GM03348 (cell line): ENCODE results near the gene SPEM1.

Source experiments
- DNase-seq: peaks from one replicate; pipeline ENCODE4 v3.0.0; 2012; ENCODE audit warnings: low spot score

Gene SPEM1

DNA sequence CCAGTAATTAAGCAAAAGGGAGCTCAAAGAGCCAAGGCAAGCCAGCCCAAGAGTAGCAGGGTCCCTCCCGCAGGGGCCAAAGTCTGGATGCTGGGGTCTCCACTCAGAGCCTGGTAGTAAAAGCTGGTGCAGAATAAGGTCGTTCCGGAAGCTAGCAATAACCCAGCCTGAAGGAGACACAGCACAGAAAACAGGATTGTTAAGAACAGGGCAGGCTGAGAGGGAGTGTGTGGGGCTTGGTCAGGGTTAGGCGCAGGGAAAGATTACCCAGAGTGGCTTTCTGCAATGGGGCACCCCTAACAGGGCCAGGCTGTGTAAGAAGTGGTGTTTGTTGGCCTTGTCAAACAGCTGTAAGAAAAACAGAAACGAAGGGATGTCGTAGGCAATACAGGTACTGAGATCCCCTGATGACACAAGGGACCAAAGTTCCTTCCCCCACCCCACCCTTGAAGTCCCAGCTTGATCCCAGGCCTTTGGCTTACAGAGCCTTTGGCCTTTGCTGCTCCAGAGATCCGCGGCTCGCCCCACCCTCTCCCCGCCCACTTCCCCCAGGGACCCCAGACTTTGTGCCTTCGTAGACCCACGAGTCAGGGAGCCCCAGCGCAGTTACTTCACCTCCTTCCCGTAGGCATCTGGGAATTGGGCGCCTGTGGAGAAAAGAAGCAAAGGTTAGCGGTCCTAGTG lies 16.9 kb upstream of the SPEM1 start:
- no peak for DNase-seq

DNA sequence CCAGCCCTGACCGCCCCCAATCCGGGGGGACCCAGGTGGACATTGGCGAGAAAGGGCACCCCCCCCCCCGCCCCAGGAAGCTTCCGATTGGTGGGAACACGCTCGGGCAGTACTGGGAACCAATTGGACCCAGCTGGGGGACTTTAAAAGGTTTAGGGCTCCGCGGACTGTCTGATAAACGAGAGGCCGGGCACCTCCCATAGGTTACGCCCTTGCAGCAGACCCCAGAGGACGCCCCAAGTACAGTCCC lies 16.5 kb upstream of the SPEM1 start:
- peak; percentile 92 for DNase-seq

- peak; percentile 98 for DNase-seq
Measured at GRCh38 chr17:7403977-7404736, 16.0 kb upstream of the SPEM1 start, which contains the start of gene TMEM256. TSS of gene TMEM256 (minus strand) at chr17:7404097. CDS start at chr17:7404084, 13 bp downstream.

- DNase-seq: peak; percentile 91
Measured at GRCh38 chr17:7404737-7405349, 15.3 kb upstream of the SPEM1 start.

DNA sequence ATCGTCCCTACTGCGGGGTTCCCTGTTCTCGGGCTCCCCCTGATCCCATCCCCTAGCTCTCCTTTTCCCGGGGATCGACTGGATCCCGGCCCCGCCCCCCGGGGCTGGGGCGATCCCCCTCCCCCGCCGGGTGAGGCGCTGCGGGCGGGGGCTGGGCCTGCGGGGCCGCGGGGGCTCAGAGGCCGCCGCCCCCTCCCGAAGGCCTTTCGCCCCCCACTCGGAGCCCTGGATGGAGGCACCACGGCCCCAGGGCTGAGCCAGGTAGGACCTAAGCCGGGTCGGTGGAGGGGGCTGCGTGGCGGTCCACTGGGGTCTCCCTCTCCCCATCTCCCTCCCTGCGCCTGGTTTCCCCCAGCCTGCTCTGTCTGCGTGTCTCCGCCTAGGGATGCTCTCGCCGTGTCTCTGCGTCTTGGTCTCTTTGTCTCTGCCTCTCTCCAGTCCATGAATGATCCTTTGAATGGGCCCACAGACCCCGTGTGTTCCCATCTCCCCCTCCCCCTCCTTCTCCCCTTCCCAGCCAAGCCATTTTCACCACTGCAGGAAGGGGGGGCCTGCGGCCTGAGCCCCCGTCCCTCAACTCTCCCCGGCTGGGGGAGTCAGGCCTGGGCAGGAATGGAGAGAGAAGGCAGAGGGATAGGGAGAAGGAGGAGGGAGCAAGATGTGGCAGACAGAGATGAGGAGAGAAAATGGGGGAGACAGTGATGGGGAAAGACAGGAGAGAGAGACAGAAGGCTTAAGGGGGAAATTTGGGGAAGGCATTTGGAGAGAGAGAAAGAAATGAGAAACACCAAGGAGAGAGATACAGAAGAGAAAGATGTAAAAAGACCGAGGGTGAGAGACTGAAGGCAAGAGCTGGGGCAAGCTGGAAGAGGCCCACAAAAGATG lies 14.5 kb upstream of the SPEM1 start:
- DNase-seq: peak; percentile 61

- DNase-seq: no peak
Measured at GRCh38 chr17:7406235-7406825, 13.8 kb upstream of the SPEM1 start.

DNA sequence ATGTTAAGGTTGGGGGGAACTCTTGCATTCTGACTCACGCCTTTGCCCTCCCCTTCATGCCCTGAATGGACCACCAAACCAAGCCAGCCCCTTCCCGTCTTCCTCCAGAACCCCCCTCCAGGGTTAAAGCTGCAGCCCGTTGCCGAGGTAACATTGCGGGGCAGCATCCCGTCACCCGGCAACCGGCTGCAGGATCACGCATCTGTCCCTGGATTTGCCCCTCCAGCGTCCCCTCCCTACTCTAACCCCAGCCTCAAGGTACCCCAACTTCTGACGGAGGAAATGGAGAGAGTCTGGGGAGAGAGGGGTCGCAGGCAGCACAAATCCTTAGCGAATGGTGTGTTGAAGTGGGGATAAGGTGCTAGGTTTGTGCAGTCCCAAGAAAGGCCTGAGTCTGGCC lies 13.0 kb upstream of the SPEM1 start:
- DNase-seq: no peak

DNA sequence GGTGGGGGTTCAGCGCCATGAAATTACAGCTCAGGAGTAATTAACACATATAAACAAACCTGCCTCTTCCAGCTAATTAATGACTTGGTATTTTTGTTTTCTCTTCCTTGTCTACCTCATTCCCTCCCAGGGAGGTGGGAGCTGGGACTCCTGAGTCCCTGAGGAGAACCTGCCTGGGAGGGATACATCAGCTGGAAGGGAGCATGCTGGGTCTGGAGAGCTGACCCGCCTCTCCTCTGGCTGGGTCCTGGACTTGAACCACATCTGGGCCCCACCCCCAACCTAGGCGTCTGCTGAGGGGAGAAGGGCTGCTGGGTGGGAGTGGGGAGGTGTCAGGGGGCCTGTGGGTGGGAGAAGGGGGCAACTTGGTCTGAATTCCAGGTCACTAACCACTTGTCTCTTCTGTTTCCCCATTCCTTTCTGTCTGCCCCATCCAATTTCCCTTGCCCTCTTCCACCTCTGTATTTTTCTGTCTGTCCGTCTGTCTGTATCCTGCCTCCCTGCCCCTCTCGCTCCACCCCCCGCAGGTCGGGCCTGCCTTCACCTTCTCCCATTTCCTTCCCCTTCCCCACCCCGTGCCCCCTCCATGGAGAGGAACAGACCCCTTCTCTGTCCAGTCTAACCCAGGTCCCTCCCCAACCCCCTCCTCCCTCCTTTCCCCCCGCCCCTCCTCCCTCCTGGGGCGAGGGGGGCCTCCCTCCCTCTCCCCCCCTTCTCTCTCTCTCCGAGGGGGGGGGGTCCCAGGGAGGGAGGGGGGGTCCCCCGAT lies 12.5 kb upstream of the SPEM1 start, which contains the start of gene NLGN2:
TSS of gene NLGN2 (plus strand) at position 361 of the 767 bp plus-strand sequence. CDS start 411 bp downstream, outside the sequence.
- DNase-seq: no peak

DNA sequence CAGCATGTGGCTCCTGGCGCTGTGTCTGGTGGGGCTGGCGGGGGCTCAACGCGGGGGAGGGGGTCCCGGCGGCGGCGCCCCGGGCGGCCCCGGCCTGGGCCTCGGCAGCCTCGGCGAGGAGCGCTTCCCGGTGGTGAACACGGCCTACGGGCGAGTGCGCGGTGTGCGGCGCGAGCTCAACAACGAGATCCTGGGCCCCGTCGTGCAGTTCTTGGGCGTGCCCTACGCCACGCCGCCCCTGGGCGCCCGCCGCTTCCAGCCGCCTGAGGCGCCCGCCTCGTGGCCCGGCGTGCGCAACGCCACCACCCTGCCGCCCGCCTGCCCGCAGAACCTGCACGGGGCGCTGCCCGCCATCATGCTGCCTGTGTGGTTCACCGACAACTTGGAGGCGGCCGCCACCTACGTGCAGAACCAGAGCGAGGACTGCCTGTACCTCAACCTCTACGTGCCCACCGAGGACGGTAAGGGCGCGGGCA lies 11.8 kb upstream of the SPEM1 start:
- DNase-seq: no peak

DNA sequence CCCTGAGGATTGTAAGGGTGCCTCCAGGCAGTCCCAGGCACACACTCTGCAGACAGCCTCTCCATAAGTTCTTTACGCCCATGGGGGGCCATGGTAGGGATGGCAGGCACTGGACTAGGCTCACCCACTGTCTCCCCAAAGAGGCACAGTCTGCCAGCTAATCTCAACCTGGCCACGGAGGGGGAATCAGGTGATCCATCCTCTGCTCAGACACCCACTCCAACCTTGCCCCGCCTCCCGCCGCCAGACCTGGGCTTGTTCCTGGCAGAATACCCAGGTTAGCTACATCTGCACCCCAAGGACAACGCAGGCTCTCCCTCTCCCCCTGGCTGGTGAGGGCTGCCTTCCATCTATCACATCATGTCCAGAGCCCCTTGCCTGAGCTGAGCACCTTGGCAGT lies 11.3 kb upstream of the SPEM1 start:
- no peak for DNase-seq

DNA sequence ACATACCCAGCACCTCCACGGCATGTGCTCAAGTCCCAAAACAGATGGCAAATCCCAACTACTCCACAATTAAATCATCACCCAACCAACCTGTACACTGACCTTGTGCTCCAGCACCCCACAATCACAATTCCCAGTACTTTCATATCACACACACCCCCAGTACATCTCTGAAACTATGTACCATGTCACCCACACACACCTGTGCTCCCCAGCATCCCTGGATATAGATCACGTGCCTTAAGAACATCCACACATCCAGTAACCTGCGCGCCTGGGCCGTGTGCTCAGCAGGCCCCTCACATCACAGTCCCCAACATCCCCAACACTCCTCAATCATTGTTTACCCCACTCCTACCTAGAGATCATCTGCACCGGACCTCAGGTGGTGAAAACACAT lies 10.4 kb upstream of the SPEM1 start:
- DNase-seq: no peak

DNA sequence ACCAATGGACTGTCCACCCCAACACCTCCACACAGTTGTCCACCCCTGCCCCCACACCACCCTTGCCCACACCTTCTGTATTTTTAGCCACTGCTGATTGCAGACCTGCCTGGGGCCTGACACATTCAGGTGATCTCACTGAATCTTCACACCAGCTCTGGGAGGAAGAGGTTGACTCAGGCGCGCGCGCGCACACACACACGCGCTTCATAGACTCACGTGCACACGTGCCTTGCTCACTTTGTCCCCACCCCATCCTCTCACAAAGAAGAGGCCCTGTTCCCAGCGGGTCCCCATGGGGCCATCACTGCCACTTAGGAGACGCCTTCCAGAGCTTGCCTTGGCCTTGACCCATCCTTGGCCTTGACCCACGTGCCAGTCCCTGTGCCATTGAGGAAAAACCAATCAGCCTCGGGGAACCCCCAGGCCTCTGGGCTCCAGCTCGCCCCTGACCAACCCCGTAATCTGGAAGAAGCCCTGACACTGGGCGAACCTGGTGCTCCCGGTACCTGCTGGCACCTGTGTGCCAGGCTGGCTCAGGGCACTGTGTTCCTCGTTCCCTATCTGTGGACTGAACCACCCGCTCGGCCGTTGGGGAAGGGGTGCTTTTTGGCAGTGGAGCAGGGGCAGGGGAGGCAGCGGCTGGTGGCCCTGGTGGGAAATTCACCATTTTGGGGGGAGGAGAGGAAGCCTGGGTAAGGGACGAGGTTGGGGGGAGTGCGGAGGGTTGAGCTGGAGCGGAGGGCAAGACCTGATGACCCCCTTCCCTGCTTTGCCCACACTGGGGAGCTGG lies 9.3 kb upstream of the SPEM1 start:
- DNase-seq: no peak

DNA sequence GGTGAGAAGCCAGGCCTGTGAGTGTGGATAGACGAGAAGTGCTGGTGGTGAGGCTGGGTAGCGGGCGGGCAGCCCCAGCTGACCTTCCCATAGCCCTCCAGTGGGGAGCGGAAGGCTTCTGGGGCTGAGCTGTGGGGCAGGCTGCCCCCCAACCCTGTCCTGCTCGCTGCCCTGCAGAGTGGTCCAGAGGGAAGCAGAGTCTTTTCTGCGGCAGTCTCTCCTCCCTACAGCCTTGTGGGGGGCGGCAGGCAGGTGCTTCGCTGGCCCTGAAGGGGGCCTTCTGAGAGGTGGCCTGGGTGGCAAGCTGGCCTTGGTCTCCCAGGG lies 8.7 kb upstream of the SPEM1 start:
- DNase-seq: no peak

GRCh38 chr17:7413346-7413985 lies 6.7 kb upstream of the SPEM1 start:
- DNase-seq: peak; percentile 67

DNA sequence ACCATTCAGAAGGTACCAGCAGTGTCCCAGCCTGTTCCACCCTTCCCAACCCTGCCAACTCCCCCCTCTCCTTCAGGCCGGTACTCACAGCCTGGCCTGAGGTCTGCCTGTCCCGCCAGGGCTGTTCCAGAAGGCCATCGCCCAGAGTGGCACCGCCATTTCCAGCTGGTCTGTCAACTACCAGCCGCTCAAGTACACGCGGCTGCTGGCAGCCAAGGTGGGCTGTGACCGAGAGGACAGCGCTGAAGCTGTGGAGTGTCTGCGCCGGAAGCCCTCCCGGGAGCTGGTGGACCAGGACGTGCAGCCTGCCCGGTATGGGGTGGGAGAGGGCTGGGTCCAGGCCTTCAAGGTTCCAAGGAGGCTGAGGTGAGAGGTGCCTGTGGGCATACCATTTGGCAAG lies 5.3 kb upstream of the SPEM1 start:
- no peak for DNase-seq

- DNase-seq: no peak
Measured at GRCh38 chr17:7415784-7416183, 4.3 kb upstream of the SPEM1 start.

GRCh38 chr17:7416323-7416722 lies 3.8 kb upstream of the SPEM1 start:
- no peak for DNase-seq

DNA sequence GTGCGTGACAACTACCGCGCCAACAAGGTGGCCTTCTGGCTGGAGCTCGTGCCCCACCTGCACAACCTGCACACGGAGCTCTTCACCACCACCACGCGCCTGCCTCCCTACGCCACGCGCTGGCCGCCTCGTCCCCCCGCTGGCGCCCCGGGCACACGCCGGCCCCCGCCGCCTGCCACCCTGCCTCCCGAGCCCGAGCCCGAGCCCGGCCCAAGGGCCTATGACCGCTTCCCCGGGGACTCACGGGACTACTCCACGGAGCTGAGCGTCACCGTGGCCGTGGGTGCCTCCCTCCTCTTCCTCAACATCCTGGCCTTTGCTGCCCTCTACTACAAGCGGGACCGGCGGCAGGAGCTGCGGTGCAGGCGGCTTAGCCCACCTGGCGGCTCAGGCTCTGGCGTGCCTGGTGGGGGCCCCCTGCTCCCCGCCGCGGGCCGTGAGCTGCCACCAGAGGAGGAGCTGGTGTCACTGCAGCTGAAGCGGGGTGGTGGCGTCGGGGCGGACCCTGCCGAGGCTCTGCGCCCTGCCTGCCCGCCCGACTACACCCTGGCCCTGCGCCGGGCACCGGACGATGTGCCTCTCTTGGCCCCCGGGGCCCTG lies 3.0 kb upstream of the SPEM1 start:
- no peak for DNase-seq

DNA sequence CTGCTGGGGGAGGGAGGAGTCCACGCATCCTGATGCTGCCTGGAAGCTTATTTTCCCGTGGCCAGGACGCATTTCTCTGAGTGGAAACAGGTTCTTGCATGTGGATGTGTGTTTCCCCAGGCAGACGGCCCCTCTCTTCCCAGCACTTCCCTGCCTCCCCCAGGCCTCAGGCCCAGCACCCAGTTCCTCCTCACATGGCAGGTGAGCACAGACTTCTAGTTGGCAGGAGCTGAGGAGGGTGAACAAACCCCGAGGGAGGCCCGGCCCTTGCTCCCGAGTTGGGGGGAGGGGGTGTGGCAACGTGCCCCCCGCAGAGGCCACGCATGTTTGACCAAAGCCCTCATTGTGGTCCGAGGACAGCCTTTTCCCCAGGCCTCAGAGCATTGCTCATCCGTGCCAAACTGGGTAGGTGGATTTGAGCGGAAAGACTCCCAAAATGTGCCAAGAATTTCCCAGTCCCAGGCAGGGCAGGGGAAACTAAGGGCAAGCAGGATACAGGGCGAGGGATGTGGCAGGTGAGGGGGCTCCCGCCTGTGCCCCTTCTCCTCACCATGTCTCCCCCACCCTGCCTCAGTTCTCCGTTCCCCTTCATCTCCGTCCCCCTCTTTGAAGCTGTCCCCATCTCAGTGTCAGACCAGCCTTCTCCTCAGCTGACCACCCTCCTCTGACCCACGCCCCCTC lies 1.5 kb upstream of the SPEM1 start:
- DNase-seq: no peak
